Subcutaneous adipose tissue (tissue), 4 donors: ENCODE measurements around the gene CNTNAP5. TPM values are rescaled to one million over a fixed set of nuclear protein-coding genes. Genes with fewer than 3 reads are reported as not detected.

Experiments
- total RNA-seq, 4 donors: library from RNA; depleted of rRNA; stranded (reverse); fragments of >200 nt; gene quantifications; one replicate each; pipeline ENCODE4 v1.1.0, GENCODE V29; 2016
- TF ChIP-seq, protein P1 (sequence below): fragments of 450-650 bp; IDR thresholded peaks from one replicate; pipeline ENCODE4 v1.5.1; 2016; ENCODE audit warnings: low read depth, mild to moderate bottlenecking, control low read depth, antibody characterized with exemption, moderate library complexity

Gene CNTNAP5
- total RNA-seq, 4 donors from 2014 or later, result not detected

DNA sequence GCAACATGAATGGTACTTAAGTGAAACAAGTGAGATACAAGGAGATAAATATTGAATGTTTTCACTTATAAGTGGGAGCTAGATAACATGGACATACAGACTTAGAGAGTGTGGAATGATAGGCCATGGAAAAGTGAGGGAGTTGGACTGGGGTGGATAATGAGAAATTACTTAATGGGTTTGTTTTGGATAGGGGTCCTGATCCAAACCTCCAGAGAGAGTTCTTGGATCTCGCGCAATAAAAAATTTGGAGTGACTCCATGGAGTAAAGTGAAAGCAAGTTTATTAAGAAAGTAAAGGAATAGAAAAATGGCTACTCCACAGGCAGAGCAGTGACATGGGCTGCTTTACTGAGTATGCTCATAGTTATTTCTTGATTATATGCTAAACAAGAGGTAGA is 508.9 kb downstream of the CNTNAP5 start:
- TF ChIP-seq, protein P1, sequence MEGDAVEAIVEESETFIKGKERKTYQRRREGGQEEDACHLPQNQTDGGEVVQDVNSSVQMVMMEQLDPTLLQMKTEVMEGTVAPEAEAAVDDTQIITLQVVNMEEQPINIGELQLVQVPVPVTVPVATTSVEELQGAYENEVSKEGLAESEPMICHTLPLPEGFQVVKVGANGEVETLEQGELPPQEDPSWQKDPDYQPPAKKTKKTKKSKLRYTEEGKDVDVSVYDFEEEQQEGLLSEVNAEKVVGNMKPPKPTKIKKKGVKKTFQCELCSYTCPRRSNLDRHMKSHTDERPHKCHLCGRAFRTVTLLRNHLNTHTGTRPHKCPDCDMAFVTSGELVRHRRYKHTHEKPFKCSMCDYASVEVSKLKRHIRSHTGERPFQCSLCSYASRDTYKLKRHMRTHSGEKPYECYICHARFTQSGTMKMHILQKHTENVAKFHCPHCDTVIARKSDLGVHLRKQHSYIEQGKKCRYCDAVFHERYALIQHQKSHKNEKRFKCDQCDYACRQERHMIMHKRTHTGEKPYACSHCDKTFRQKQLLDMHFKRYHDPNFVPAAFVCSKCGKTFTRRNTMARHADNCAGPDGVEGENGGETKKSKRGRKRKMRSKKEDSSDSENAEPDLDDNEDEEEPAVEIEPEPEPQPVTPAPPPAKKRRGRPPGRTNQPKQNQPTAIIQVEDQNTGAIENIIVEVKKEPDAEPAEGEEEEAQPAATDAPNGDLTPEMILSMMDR, result no peak

DNA sequence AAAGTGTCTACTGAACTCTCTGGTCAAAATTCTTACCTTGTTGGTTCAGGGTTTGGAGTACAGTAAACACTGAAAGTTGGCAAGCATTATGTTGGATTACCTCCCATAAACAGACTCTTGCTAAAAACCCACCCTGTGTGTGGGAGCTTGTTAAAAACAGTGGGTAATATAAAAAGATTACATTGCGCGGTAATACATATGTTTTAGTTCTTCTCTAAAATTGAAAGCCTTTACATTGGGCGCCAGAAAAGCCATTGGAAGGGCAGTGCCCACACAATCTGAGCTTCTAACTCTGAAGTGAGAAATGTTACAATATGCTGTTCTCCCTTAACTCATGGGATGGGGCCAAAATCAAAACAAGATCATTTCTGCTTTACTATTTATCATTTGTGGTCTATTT is 510.7 kb downstream of the CNTNAP5 start:
- TF ChIP-seq, protein P1, result no peak

DNA sequence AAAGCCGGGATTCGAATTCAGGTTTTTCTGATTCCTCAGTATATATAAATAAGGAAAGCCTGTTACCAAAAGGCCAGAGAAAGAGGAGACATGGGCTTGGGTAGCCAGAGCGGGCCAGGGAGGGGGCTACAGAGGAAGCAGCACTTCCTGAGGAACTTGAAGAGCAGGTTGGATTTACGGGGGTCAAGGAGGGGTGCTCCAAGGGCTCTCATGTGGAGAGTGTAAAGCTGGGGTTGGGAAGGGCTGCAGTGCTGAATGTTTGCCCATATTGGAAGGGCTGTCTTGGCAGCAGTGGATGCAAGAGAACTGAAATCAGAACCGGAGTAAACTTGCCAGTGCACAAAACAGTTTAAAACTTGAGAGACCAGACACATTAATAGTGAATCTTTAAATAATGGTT is 511.5 kb downstream of the CNTNAP5 start:
- TF ChIP-seq, protein P1, result no peak

DNA sequence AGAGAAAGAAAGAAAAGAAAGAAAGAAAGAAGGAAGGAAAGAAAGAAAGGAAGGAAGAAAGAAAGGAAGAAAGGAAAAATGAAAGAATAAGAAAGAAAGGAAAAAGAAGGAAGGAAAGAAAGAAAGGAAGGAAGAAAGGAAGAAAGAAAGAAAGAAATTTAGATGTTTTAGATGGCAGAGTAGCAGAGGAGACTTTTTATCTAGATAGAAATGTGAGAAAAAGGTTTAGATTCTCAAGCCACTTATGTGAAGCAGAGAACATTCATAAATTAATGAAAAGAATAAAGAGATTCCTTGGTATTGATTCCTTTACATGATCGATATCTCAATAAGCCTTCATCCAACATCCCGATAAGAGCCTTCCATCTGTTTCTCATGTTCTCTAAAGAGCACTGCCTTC is 513.5 kb downstream of the CNTNAP5 start:
- TF ChIP-seq, protein P1, result no peak

DNA sequence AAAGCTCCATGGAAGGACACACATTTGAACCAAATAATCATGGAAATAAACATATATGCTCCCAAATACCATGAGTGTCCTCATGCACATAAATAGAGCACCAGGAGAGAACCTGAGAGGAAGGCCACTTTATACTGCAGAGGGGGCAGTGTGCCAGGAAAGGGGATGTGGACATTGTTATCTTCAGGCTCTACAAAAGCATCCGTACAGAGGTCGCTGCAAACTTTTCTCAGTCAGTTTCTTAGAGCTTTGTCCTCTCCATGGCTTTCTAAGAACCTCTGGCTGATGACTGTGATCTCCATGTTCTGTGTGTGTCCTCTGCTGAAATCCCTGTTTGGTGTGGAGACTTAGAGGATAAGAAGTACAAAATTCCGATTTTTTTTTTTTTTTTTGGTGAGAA is 515.7 kb downstream of the CNTNAP5 start:
- TF ChIP-seq, protein P1, result no peak

DNA sequence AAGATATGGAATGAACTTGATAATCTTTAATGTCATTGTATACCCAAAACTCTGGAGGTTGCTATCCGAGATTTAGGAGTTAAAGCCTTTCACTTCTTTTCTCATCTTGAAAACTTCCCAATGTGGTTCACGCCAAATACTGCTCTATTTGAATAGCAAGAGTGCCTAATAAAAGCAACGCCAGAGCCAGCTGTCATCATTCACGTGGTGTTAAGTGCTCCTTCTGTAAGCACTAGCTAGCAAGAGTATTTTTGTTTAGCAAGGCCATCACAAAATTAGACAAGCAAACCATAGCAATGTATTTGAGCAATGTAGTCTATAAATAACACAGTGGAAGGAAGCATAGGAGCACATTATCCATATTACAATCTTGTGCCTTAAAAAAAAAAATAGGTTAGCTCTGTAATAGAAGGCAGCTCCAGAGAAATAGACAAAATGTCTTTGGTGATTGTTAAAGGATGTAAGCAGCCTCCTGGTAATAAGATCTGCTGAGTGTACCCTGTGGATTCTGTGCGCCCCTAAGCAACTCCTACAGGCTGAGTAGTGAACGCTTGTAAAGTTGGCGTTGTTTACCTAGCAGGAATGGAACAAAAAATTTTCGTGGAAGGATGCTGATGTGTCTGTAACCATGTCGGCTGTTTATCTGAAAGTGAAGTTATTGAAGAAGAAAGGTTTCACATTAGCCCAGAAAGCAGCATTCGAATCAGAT is 518.0 kb downstream of the CNTNAP5 start:
- TF ChIP-seq, protein P1, result no peak

DNA sequence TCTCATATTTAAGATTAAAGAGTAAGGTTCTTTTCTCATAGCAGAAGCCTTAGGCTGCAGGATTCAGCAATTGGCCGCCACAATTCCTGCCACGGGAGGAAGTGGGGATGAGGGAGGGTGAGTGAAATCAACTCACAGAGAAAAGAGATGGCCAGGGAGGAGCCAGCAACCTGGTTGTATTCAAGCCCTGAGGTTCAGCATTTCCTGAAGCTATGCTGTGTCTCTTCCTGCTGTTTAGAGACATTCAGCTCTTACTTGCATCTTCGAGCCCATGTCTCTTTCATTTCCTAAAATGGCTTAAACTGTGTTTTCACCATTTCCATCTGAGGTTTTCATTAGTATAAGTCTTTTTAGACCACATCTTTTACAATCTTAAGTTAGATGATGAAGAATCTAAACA is 522.6 kb downstream of the CNTNAP5 start:
- TF ChIP-seq, protein P1, result no peak
